Activated CD8-positive, alpha-beta memory T cell treated with anti-CD3 and anti-CD28 coated beads, Interleukin-2, amount 50 U/mL, for 24 hours (primary cell): ENCODE results near the gene KRTAP19-5.
"Not testable (repeated sequence)": the region's sequence is repeated elsewhere in the genome, so short reads cannot be mapped to it uniquely, and the experiment has no call there.

ENCODE experiments used
- DNase-seq: peaks from one replicate; pipeline ENCODE4 v3.0.0-alpha.2; 2020; ENCODE audit errors: extremely low read depth

KRTAP19-5 gene

GRCh38 chr21:30502041-30502440, at the start of gene KRTAP19-5:
Gene KRTAP19-5 (minus strand): TSS chr21:30502141. CDS start chr21:30502090, 51 bp downstream.
- no peak for DNase-seq

- DNase-seq = no peak
Observed at GRCh38 chr21:30541764-30542163, 39.8 kb upstream of the KRTAP19-5 start, which contains the start of gene KRTAP19-6. Gene KRTAP19-6 (minus strand): TSS chr21:30541864. CDS start chr21:30541833, 31 bp downstream.

GRCh38 chr21:30518876-30519275, 16.9 kb upstream of the KRTAP19-5 start:
- DNase-seq = no peak

- no peak for DNase-seq
Observed at GRCh38 chr21:30515681-30516080, 13.7 kb upstream of the KRTAP19-5 start.

GRCh38 chr21:30505621-30506205, 3.8 kb upstream of the KRTAP19-5 start:
- DNase-seq = not testable (repeated sequence)

- DNase-seq = no peak
Observed at GRCh38 chr21:30497065-30497464, 4.9 kb downstream of the KRTAP19-5 start, which contains the start of gene KRTAP19-4. Gene KRTAP19-4 (minus strand): TSS chr21:30497165. CDS start chr21:30497110, 55 bp downstream.

- no peak for DNase-seq
Observed at GRCh38 chr21:30491963-30492428, 9.9 kb downstream of the KRTAP19-5 start, which contains the start of gene KRTAP19-3. Gene KRTAP19-3 (minus strand): TSS chr21:30492013. CDS start chr21:30491957, 56 bp downstream.

- DNase-seq = no peak
Observed at GRCh38 chr21:30487336-30487735, 14.6 kb downstream of the KRTAP19-5 start, which contains the start of gene KRTAP19-2. Gene KRTAP19-2 (minus strand): TSS chr21:30487436. CDS start chr21:30487348, 88 bp downstream.

- no peak for DNase-seq
Observed at GRCh38 chr21:30486180-30486579, 15.8 kb downstream of the KRTAP19-5 start.

- no peak for DNase-seq
Observed at GRCh38 chr21:30482130-30482529, 19.8 kb downstream of the KRTAP19-5 start.

- DNase-seq = no peak
Observed at GRCh38 chr21:30480145-30480544, 21.8 kb downstream of the KRTAP19-5 start, which contains the start of gene KRTAP19-1. Gene KRTAP19-1 (minus strand): TSS chr21:30480367. CDS start chr21:30480317, 50 bp downstream.

- DNase-seq = no peak
Observed at GRCh38 chr21:30479259-30479658, 22.7 kb downstream of the KRTAP19-5 start.

GRCh38 chr21:30478004-30478403, 23.9 kb downstream of the KRTAP19-5 start:
- DNase-seq = no peak

GRCh38 chr21:30468900-30469714, 32.8 kb downstream of the KRTAP19-5 start:
- no peak for DNase-seq

- no peak for DNase-seq
Observed at GRCh38 chr21:30463713-30464112, 38.2 kb downstream of the KRTAP19-5 start.
